Nephron (organoid): ENCODE measurements around the gene ABTB2.

ENCODE experiments used
- H3K27ac Mint-ChIP-seq, 3 experiments: 2 replicates each; pipeline ENCODE4 v1.8.0; 2020; ENCODE audit warnings: mixed read lengths in 3 of 3, mild to moderate bottlenecking in 2 of 3, moderate library complexity in 1 of 3
- H3K27me3 Mint-ChIP-seq: 2 replicates; pipeline ENCODE4 v1.8.0; 2021; ENCODE audit warnings: low read depth, mild to moderate bottlenecking, moderate library complexity, mixed read lengths
- H3K36me3 Mint-ChIP-seq: 2 replicates; pipeline ENCODE4 v1.8.0; 2020; ENCODE audit warnings: low read depth, mixed read lengths
- H3K4me1 Mint-ChIP-seq: 2 replicates; pipeline ENCODE4 v1.8.0; 2020; ENCODE audit warnings: mixed read lengths
- H3K4me3 Mint-ChIP-seq, 3 experiments: 2 replicates each; pipeline ENCODE4 v1.8.0; 2020; ENCODE audit warnings: mild to moderate bottlenecking in 3 of 3, mixed read lengths in 3 of 3, moderate library complexity in 2 of 3
- H3K9me3 Mint-ChIP-seq: 2 replicates; pipeline ENCODE4 v1.8.0; 2020; ENCODE audit warnings: mixed read lengths
- CTCF ChIP-seq, 3 experiments: fragments of 200-600 bp; sonication (generic); IDR thresholded peaks; one replicate each; pipeline ENCODE4 v1.5.0; 2021; ENCODE audit warnings: antibody characterized with exemption in 3 of 3; ENCODE audit not compliant: unreplicated experiment in 3 of 3

Gene ABTB2

DNA sequence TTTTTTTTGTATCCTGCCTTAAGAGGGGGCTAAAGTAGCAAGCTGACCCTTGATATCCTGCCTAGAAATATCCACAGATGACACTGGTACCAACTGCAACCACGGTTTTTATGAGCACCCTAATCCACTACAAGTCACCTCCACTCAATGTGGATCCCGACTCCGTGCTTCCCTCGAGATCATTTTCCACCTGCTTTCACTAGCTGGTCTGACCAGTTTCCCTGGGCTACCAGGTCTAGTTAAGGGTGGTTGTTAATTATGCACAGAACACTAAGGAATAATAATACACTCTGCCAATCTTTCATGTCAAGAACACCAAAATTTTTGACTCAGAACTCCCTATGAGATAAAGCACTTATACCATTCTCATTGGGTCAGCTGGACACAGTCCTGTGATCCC, 82.3 kb downstream of the ABTB2 start:
- peaks cover 30% of the 10 kb centered on the region for H3K4me1 Mint-ChIP-seq
- TF ChIP-seq CTCF (IDR thresholded peaks at IDR 0.05; ENCODE audit: unreplicated experiment in 3 of 3) = no peak
- no peaks in the 10 kb centered on the region for H3K9me3 Mint-ChIP-seq
- H3K27me3 Mint-ChIP-seq = peaks cover 4% of the 10 kb centered on the region
- peak overlapping the region; percentile 91 to 93 (median 93) for H3K27ac Mint-ChIP-seq
- H3K36me3 Mint-ChIP-seq = no peaks in the 10 kb centered on the region
- no peak overlapping the region for H3K4me3 Mint-ChIP-seq

DNA sequence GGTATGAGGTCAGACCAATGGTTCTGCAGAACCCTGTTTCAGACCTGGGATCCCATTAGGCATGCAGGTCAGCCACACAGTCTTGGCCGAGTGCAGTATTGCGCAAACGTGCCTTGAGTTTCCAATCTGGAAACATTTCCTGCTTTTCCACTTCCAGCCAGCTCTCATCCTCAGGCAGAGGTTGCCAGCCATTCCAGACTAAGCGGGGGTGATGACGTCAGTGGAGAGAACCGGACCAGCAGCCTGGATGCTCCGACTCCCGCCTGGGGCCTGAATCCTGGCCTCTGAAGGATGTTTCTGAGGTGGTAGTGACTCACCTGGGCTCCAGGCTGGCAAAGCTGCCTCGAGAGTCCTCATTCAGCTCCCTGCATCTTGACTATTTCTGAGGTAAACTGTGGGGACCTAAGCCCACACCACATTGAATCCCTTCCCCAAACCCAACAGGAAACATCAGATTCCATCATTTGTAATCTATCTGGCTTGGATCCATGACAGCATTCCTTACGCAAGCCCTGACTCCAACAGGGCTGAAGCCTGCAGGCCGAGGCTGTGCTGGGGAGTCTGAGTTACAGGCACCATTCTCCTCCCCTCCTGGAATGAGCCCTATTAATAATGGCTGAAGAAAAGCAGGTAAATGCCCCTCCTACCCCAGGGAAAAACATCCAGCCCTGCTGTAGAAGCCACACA, 83.0 kb downstream of the ABTB2 start:
- Mint-ChIP-seq H3K9me3 (no peaks in the 10 kb centered on the region), H3K27ac (peak overlapping the region; percentile 91 to 93 (median 93)), H3K27me3 (peaks cover 9% of the 10 kb centered on the region), H3K4me3 (no peak overlapping the region), H3K36me3 (no peaks in the 10 kb centered on the region), H3K4me1 (peaks cover 33% of the 10 kb centered on the region)
- no peak for TF ChIP-seq CTCF (IDR thresholded peaks at IDR 0.05; ENCODE audit: unreplicated experiment in 3 of 3)

- Mint-ChIP-seq H3K27me3 (peaks cover 15% of the 10 kb centered on the region), H3K27ac (peak overlapping the region; percentile 61 to 73 (median 70)), H3K4me3 (no peak overlapping the region), H3K4me1 (peaks cover 46% of the 10 kb centered on the region), H3K9me3 (no peaks in the 10 kb centered on the region), H3K36me3 (no peaks in the 10 kb centered on the region)
- TF ChIP-seq CTCF (IDR thresholded peaks at IDR 0.05; ENCODE audit: unreplicated experiment in 3 of 3) = no peak
Observed at GRCh38 chr11:34273099-34273498, 84.7 kb downstream of the ABTB2 start.

DNA sequence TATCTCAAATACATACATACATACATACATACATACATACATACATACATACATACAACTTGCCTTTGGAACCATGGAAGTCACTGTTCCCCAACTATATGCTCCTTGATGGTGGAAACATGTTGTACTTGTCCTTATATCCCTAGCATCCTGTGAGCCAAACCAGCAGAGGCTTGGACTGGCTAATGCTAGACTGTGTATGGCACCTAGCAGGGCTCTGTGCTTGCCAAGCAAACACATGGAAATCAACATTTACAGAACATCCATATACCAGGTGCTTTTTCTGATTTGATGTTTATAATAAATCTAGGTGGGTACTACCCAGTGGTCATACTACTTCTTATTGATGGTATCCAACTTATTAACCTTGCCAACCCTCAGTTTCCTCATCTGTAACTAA, 86.1 kb downstream of the ABTB2 start:
- no peak overlapping the region for H3K4me3 Mint-ChIP-seq
- H3K4me1 Mint-ChIP-seq = peaks cover 54% of the 10 kb centered on the region
- H3K27ac Mint-ChIP-seq = no peak overlapping the region
- TF ChIP-seq CTCF (IDR thresholded peaks at IDR 0.05; ENCODE audit: unreplicated experiment in 3 of 3) = no peak
- peaks cover 15% of the 10 kb centered on the region for H3K27me3 Mint-ChIP-seq
- no peaks in the 10 kb centered on the region for H3K36me3 Mint-ChIP-seq
- H3K9me3 Mint-ChIP-seq = no peaks in the 10 kb centered on the region

DNA sequence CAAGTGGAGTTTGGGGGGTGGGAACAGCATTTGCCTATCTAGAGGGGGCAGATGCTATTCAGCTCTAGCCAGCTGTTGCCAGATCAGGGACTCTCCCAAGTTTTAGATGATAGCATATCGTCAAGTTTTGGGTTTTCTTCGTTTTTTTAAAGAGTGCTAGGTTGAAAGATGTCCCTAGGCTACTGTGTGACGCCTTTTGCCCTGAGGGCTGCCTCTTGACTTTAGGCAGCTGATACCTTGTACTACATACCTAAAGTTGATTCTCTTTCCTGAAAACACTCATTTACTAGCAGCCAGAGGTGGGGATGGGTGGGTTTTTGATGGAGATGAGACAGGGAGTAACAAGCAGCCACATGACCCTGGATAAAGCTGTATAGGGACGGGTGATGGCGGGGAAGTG, 87.1 kb downstream of the ABTB2 start:
- peaks cover 14% of the 10 kb centered on the region for H3K27me3 Mint-ChIP-seq
- no peak overlapping the region for H3K27ac Mint-ChIP-seq
- peaks cover 53% of the 10 kb centered on the region for H3K4me1 Mint-ChIP-seq
- no peak for TF ChIP-seq CTCF (IDR thresholded peaks at IDR 0.05; ENCODE audit: unreplicated experiment in 3 of 3)
- H3K4me3 Mint-ChIP-seq = no peak overlapping the region
- no peaks in the 10 kb centered on the region for H3K36me3 Mint-ChIP-seq
- H3K9me3 Mint-ChIP-seq = no peaks in the 10 kb centered on the region

DNA sequence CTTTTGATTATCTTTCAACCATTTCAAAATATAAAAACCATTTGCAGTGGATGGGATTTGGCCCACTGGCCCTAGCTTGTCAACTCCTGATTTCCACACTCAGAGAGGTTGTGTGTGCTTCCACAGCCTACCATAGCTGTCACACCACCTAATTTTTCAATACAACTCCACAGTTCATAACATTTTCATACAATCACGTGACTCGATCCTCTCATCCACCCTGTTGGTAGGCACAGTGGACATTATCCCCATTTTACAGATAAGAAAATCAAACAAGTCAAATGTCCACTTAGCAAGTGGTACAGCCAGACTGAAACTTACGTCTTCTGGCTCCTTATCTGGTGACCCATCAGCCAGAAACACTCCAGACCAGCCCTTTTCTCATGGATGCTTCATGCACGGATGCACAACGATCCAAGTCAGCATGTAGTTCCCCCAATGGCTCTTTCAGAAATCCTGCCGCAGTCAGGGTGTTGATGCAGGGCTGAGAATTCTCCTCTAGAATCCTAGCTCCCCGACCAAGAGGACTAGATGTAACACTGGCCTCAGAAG, 88.0 kb downstream of the ABTB2 start:
- Mint-ChIP-seq H3K36me3 (no peaks in the 10 kb centered on the region), H3K27me3 (peaks cover 11% of the 10 kb centered on the region), H3K4me1 (peaks cover 46% of the 10 kb centered on the region), H3K4me3 (no peak overlapping the region), H3K27ac (peak overlapping the region; percentile 18 to 47 (median 26)), H3K9me3 (no peaks in the 10 kb centered on the region)
- TF ChIP-seq CTCF (IDR thresholded peaks at IDR 0.05; ENCODE audit: unreplicated experiment in 3 of 3) = no peak
